ENCODE results near the gene EIF5AL1.

The EIF5AL1 gene

DNA sequence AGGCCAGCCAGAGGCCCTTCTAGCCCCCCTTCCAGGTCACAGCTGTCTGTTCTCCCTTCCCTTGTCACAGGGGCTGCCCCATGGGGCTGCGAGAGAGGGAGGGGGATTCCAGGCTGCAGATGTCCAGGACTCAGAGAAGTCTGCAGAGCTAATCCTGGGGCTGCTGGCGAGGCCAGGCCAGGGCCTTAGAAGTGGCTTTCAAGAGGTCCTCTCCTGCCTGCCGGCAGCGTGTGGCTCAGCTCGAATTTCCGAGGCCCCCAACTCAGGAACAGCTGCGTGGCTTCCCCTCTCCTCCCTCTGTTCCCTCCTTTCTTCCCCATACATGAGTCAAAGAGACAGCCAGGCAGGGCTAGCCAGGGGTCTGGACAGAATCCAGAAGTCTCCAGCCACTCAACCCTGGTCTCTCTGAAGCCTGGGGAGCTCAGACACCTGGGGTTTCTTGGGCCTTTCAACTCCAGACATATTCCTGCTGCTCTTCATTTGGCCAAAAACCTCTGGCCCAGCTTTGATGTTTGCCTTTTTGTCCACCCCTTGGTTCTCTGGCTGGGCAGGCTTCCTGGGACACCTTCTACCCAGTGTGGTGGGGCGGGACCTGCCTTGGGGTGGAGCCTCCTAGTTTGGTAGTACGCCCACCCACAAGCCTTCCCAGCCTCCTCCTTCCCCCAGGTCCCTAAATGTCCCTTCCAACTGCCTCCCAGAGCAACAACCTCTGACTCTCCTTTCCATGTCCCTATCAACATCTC is 21.8 kb upstream of the EIF5AL1 start:
- H3K4me3 ChIP-seq (ENCODE audit: low read depth, low read length) = no peak overlapping the region
- TF ChIP-seq, protein P1, sequence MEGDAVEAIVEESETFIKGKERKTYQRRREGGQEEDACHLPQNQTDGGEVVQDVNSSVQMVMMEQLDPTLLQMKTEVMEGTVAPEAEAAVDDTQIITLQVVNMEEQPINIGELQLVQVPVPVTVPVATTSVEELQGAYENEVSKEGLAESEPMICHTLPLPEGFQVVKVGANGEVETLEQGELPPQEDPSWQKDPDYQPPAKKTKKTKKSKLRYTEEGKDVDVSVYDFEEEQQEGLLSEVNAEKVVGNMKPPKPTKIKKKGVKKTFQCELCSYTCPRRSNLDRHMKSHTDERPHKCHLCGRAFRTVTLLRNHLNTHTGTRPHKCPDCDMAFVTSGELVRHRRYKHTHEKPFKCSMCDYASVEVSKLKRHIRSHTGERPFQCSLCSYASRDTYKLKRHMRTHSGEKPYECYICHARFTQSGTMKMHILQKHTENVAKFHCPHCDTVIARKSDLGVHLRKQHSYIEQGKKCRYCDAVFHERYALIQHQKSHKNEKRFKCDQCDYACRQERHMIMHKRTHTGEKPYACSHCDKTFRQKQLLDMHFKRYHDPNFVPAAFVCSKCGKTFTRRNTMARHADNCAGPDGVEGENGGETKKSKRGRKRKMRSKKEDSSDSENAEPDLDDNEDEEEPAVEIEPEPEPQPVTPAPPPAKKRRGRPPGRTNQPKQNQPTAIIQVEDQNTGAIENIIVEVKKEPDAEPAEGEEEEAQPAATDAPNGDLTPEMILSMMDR (IDR thresholded peaks at IDR 0.05; ENCODE audit: insufficient read depth, low read length, missing control alignments) = no peak
- POLR2A ChIA-PET = no interaction called here
- CTCF ChIA-PET = interaction anchor here (0.6 to 2.5 kb wide), 6 partner anchors 13 to 124 kb away, joined by 3 to 14 read pairs (median 4); no protein-coding TSS in a partner anchor
- DNase-seq (ENCODE audit: low read depth, low spot score) = no peak

GRCh38 chr10:79491143-79491835 is 21.0 kb upstream of the EIF5AL1 start:
- TF ChIP-seq, protein P1 (IDR thresholded peaks at IDR 0.05; ENCODE audit: insufficient read depth, low read length, missing control alignments) = no peak
- no peak overlapping the region for H3K4me3 ChIP-seq (ENCODE audit: low read depth, low read length)
- ChIA-PET POLR2A (no interaction called here), CTCF (interaction anchor here (1.9 to 2.5 kb wide), 2 partner anchors 24 to 116 kb away, joined by 8 to 14 read pairs; no protein-coding TSS in a partner anchor)
- DNase-seq (ENCODE audit: low read depth, low spot score) = no peak

DNA sequence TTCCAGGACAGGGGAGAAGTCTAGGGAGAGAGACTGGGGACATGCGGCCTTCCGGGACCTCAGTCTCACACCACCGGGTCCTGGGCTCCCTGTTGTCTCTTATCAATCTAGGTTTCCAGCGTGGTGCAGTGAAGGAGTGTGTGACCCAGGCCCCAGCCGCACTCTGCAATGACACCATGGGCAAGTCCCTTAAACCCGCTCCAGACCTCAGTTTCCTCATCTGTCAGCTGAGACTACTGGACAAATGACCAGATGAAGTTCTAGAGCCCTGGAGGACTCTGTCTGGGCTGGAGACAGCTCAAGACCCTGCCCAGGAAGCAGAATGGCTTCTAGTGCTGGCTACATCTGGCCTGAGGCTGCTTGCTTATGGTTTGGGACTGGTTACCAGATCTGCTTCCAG is 20.1 kb upstream of the EIF5AL1 start:
- ChIA-PET CTCF (interaction anchor here (1.9 kb wide), 1 partner anchor 24 kb away, joined by 8 read pairs; no protein-coding TSS in a partner anchor), POLR2A (no interaction called here)
- no peak overlapping the region for H3K4me3 ChIP-seq (ENCODE audit: low read depth, low read length)
- TF ChIP-seq, protein P1 (IDR thresholded peaks at IDR 0.05; ENCODE audit: insufficient read depth, low read length, missing control alignments) = no peak
- DNase-seq (ENCODE audit: low read depth, low spot score) = no peak

DNA sequence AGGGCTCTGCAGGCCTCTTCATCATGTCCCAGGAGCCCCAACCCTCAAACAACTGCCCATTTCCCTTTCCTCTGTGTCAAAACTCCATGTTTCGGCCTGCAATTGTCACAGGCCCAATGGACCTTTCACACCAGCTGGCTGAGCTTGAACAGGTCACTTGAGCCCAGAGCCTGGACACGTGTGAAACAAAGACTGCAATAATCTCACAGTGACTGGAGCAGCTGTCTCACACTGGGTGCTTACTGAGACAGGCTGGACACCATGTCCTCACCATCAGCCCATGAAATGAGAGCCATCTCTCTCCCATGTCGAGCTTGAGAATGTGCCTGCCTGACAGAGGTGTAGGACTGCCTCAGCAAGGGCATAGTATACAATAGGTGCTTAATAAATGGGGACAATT is 19.5 kb upstream of the EIF5AL1 start:
- DNase-seq (ENCODE audit: low read depth, low spot score) = no peak
- POLR2A ChIA-PET = no interaction called here
- CTCF ChIA-PET = interaction anchor here (1.9 kb wide), 1 partner anchor 25 kb away, joined by 8 read pairs; no protein-coding TSS in a partner anchor
- H3K4me3 ChIP-seq (ENCODE audit: low read depth, low read length) = no peak overlapping the region
- TF ChIP-seq, protein P1 (IDR thresholded peaks at IDR 0.05; ENCODE audit: insufficient read depth, low read length, missing control alignments) = no peak

DNA sequence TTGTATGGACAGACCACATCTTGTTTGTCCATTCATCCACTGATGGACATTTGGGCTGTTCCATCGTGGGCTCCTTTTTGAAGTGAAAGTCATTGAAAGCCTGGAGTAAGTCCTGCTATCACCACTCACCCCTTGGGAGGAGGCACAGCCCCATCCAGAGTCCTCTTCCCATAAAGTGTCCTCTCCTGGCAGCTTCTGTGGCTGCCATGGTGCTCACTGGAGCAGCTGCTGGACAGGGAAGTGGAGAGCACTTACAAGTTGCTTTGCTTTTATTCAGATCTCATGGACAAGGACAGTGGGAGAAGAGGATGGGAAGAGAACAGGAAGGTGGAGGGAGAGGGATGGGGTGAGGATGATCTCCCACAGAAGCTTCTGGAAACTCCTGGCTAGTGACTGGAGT is 18.5 kb upstream of the EIF5AL1 start:
- CTCF ChIA-PET = interaction anchor here (0.8 kb wide), 1 partner anchor 19 kb away, joined by 4 read pairs; no protein-coding TSS in a partner anchor

More for the DNA sequence above, 18.5 kb upstream of the EIF5AL1 start:
- POLR2A ChIA-PET = no interaction called here
- H3K4me3 ChIP-seq (ENCODE audit: low read depth, low read length) = no peak overlapping the region
- no peak for DNase-seq (ENCODE audit: low read depth, low spot score)
- TF ChIP-seq, protein P1 (IDR thresholded peaks at IDR 0.05; ENCODE audit: insufficient read depth, low read length, missing control alignments) = no peak

All from AG04449 (cell line).